ENCODE data around the gene POLD3.
A peak's percentile ranks its signal among the peaks of the same experiment; 100 is the strongest.
"Not testable (repeated sequence)": the region's sequence is repeated elsewhere in the genome, so short reads cannot be mapped to it uniquely, and the experiment has no call there.

Gene POLD3

GRCh38 chr11:74583024-74583624 lies 9.3 kb upstream of the POLD3 start:
- DNase-seq, result no peak

- DNase-seq, result not testable (repeated sequence)
Observed at GRCh38 chr11:74590492-74590891, 1.9 kb upstream of the POLD3 start.

GRCh38 chr11:74592063-74592440 lies 330 bp upstream of the POLD3 start:
- DNase-seq, result peak; percentile 22

- no peak for DNase-seq
Observed at GRCh38 chr11:74593463-74593862, 1.1 kb downstream of the POLD3 start.

- DNase-seq, result no peak
Observed at GRCh38 chr11:74602637-74603556, 10.5 kb downstream of the POLD3 start.

- DNase-seq, result no peak
Observed at GRCh38 chr11:74603845-74604244, 11.5 kb downstream of the POLD3 start.

GRCh38 chr11:74604311-74604710 lies 11.9 kb downstream of the POLD3 start:
- no peak for DNase-seq

- no peak for DNase-seq
Observed at GRCh38 chr11:74605403-74605802, 13.0 kb downstream of the POLD3 start.

GRCh38 chr11:74608431-74608830 lies 16.0 kb downstream of the POLD3 start:
- no peak for DNase-seq

GRCh38 chr11:74611369-74611861 lies 19.0 kb downstream of the POLD3 start:
- peak; percentile 67 for DNase-seq

GRCh38 chr11:74612877-74613276 lies 20.5 kb downstream of the POLD3 start:
- no peak for DNase-seq

- no peak for DNase-seq
Observed at GRCh38 chr11:74615311-74615710, 22.9 kb downstream of the POLD3 start.

GRCh38 chr11:74615988-74616387 lies 23.6 kb downstream of the POLD3 start:
- DNase-seq, result no peak

- DNase-seq, result no peak
Observed at GRCh38 chr11:74620531-74620930, 28.1 kb downstream of the POLD3 start.

GRCh38 chr11:74626130-74626529 lies 33.7 kb downstream of the POLD3 start:
- DNase-seq, result no peak

GRCh38 chr11:74626604-74627003 lies 34.2 kb downstream of the POLD3 start:
- no peak for DNase-seq

- no peak for DNase-seq
Observed at GRCh38 chr11:74627381-74627780, 35.0 kb downstream of the POLD3 start.

GRCh38 chr11:74630043-74630442 lies 37.7 kb downstream of the POLD3 start:
- DNase-seq, result no peak

GRCh38 chr11:74633406-74634393 lies 41.3 kb downstream of the POLD3 start:
- no peak for DNase-seq

GRCh38 chr11:74634537-74634936 lies 42.2 kb downstream of the POLD3 start:
- peak; percentile 48 for DNase-seq

GRCh38 chr11:74636630-74637184 lies 44.3 kb downstream of the POLD3 start:
- DNase-seq, result peak; percentile 96

GRCh38 chr11:74637700-74638099 lies 45.3 kb downstream of the POLD3 start:
- no peak for DNase-seq

GRCh38 chr11:74638869-74639268 lies 46.5 kb downstream of the POLD3 start:
- DNase-seq, result no peak

Data from HCEC 1CT (cell line).